Activated CD4-positive, alpha-beta T cell treated with anti-CD3 and anti-CD28 coated beads, Interleukin-2, Interleukin-4, amounts not matched to agents 100 ng/mL and 50 ng/mL, durations not matched to agents 16 hours and 8 hours (primary cell): Measurements from ENCODE around the gene ZBTB7C.

Source experiments
- DNase-seq: peaks from one replicate; pipeline ENCODE4 v3.0.0-alpha.2; 2020; ENCODE audit warnings: low spot score

Gene ZBTB7C

GRCh38 chr18:48021273-48021914 is 387.8 kb downstream of the ZBTB7C start:
- no peak for DNase-seq

GRCh38 chr18:48020337-48021250 is 388.6 kb downstream of the ZBTB7C start:
- DNase-seq, result no peak

GRCh38 chr18:48019557-48020325 is 389.4 kb downstream of the ZBTB7C start:
- no peak for DNase-seq

- no peak for DNase-seq
Observed at GRCh38 chr18:48018851-48019250, 390.3 kb downstream of the ZBTB7C start.

GRCh38 chr18:48017635-48018034 is 391.5 kb downstream of the ZBTB7C start:
- DNase-seq, result no peak

- DNase-seq, result no peak
Observed at GRCh38 chr18:48013162-48013561, 396.0 kb downstream of the ZBTB7C start.

- no peak for DNase-seq
Observed at GRCh38 chr18:48011926-48012465, 397.2 kb downstream of the ZBTB7C start.

- DNase-seq, result no peak
Observed at GRCh38 chr18:48010264-48010663, 398.9 kb downstream of the ZBTB7C start.

GRCh38 chr18:48009116-48009745 is 400.0 kb downstream of the ZBTB7C start:
- no peak for DNase-seq

- peak; percentile 24 for DNase-seq
Observed at GRCh38 chr18:48007955-48008701, 401.1 kb downstream of the ZBTB7C start.

GRCh38 chr18:48007381-48007780 is 401.8 kb downstream of the ZBTB7C start:
- no peak for DNase-seq

- DNase-seq, result no peak
Observed at GRCh38 chr18:48006415-48007175, 402.6 kb downstream of the ZBTB7C start.

- no peak for DNase-seq
Observed at GRCh38 chr18:48004577-48004976, 404.6 kb downstream of the ZBTB7C start.

- no peak for DNase-seq
Observed at GRCh38 chr18:48003426-48004349, 405.5 kb downstream of the ZBTB7C start.

GRCh38 chr18:48002933-48003365 is 406.2 kb downstream of the ZBTB7C start:
- DNase-seq, result no peak

GRCh38 chr18:48000701-48001100 is 408.5 kb downstream of the ZBTB7C start:
- DNase-seq, result no peak

- DNase-seq, result no peak
Observed at GRCh38 chr18:47999801-48000248, 409.4 kb downstream of the ZBTB7C start.

- peak; percentile 19 for DNase-seq
Observed at GRCh38 chr18:47997338-47997780, 411.8 kb downstream of the ZBTB7C start.

- DNase-seq, result no peak
Observed at GRCh38 chr18:47996091-47996541, 413.1 kb downstream of the ZBTB7C start.
